Heart left ventricle (tissue), 13 donors: ENCODE results near the gene TTI1.
"Not testable (repeated sequence)": the region's sequence is repeated elsewhere in the genome, so short reads cannot be mapped to it uniquely, and the experiment has no call there.

Source experiments
- CTCF ChIP-seq, 12 donors: fragments of 200-600 bp; sonication (generic) in 4 of 12; IDR thresholded peaks; one replicate each; pipeline versions ENCODE4 v1.5.0 to v1.8.0; 2018 to 2022; ENCODE audit warnings: antibody characterized with exemption in 12 of 12, mild to moderate bottlenecking in 5 of 12
- POLR2A ChIP-seq, 2 donors: fragments of 450-650 bp; IDR thresholded peaks; one replicate each; pipeline ENCODE4 v1.6.1; 2017; ENCODE audit warnings: antibody characterized with exemption in 2 of 2, mild to moderate bottlenecking in 2 of 2, moderate library complexity in 2 of 2
- donor health status: ischemic (EF 13 %, LVEDD 7.1; RV severe dilation, severe dysfunction).
- donor health status: DM: no; HTN: yes; CAD: no.
- donor health status: DM: no; HTN: no; CAD: no.
- donor health status: ischemic (EF 25% LVEDD 6.9; RV normal size, moderate dysfunction).
- donor health status: ischemic (EF 25% LVEDD 5.7; RV mildly dilated, moderate dysfunction).
- donor health status: ischemic (EF 35%, LVEDD 5.7; RV mildly dilated, moderate dysfunction).
- donor health status: nonischemic (EF 11% LVEDD 7.7; RV severe dilation, severe dysfunction).
- donor health status: DM: yes; HTN: yes; CAD: no.
- donor health status: PGD.
- donor health status: ischemic (EF 29% LVEDD 5.4; RV normal size, mild dysfunction).
- donor health status: nonischemic (EF 23%, LVEDD 6.1; RV moderate dilation, normal function).

DNA sequence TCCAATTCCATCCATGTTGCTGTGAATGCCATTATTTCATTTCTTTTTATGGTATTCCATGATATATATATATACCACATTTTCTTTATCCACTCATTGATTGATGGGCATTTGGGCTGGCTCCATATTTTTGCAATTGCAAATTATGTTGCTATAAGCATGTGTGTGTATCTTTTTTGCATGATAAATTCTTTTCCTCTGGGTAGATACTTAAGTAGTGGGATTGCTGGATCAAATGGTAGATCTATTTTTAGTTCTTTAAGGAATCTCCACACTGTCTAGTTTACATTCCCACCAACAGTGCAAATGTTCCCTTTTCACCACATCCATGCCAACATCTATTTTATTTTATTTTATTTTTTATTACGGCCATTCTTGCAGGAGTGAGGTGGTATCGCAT is 69.8 kb downstream of the TTI1 start:
- not testable (repeated sequence) for TF ChIP-seq CTCF, POLR2A (IDR thresholded peaks at IDR 0.05)
